ENCODE results near the gene RYR3. TPM values are rescaled to one million over a fixed set of nuclear protein-coding genes. Genes with fewer than 3 reads are reported as not detected.

Gene RYR3
- total RNA-seq, 1 experiment from 2014 or later: not detected

DNA sequence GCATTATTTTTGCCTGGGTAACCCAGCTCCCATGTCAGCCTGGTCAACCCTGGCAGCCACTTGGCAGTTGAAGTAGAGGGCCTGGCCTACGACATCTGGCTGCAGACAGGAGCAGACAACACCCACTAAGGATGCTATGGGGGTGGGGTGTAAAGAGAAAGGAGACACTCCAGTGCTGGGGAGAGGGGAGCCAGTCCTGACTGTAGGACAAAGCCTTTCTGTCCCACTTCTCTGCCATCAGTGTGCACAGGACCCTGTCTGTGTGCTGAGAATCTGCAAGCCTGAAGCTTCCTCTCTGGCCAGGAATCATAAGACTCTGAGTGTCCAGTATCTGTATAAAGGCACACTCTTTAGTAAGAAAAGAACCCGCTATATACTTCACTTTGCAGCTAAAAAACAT lies 561.2 kb downstream of the RYR3 start:
- Mint-ChIP-seq H3K9me3 (ENCODE audit: unreplicated experiment) (no peaks in the 10 kb centered on the region), H3K36me3 (ENCODE audit: insufficient read depth, unreplicated experiment) (peaks cover 9% of the 10 kb centered on the region), H3K4me1 (ENCODE audit: insufficient read depth, unreplicated experiment) (peaks cover 7% of the 10 kb centered on the region), H3K4me3 (ENCODE audit: unreplicated experiment) (no peak overlapping the region), H3K27ac (ENCODE audit: low read depth, unreplicated experiment) (no peak overlapping the region), H3K27me3 (ENCODE audit: insufficient read depth, unreplicated experiment) (no peaks in the 10 kb centered on the region)
- BruUV-seq (replicated peaks): no TSS peak
- no peak for DNase-seq (ENCODE audit: unreplicated experiment)
- ChIA-PET CTCF (no interaction called here), POLR2A (interaction anchor here (0.9 kb wide), 1 partner anchor 12 kb away, joined by 4 read pairs; no protein-coding TSS in a partner anchor)
- TF ChIP-seq, protein P1, sequence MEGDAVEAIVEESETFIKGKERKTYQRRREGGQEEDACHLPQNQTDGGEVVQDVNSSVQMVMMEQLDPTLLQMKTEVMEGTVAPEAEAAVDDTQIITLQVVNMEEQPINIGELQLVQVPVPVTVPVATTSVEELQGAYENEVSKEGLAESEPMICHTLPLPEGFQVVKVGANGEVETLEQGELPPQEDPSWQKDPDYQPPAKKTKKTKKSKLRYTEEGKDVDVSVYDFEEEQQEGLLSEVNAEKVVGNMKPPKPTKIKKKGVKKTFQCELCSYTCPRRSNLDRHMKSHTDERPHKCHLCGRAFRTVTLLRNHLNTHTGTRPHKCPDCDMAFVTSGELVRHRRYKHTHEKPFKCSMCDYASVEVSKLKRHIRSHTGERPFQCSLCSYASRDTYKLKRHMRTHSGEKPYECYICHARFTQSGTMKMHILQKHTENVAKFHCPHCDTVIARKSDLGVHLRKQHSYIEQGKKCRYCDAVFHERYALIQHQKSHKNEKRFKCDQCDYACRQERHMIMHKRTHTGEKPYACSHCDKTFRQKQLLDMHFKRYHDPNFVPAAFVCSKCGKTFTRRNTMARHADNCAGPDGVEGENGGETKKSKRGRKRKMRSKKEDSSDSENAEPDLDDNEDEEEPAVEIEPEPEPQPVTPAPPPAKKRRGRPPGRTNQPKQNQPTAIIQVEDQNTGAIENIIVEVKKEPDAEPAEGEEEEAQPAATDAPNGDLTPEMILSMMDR (IDR thresholded peaks at IDR 0.05; ENCODE audit: unreplicated experiment): no peak
- intact Hi-C loops (cut with micrococcal nuclease): no loop called here

DNA sequence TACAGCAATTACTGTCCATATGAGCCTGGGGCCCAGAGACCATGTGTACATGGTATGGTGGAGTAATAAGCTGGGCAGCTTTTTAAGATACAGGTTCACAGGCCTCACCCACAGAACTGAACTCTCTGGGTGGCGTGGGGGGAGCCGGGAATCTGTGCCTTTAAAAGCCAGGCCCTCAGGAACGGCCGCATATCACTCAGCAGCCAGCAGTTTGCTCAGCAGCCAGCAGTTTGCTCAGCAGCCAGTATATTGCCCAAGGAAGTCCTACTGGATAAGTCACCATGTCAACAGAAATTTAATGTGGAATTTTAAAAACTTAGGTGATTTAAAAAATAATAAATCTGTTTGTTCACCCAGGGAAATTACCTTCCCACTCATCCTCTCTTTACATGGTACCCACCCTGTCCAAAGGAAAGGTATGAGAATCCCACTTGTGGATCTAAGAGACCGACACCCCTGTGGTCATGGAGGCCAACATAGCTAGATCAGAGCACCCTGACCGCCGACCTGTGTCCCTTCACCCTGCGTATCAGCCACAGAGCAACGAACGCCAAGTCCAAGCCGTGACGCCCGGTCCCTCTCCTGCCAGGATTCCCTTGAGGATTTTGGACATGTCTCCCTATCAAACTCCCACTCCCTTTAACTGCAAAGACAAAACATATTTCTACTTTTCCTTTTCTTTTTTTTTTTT lies 561.8 kb downstream of the RYR3 start:
- Mint-ChIP-seq H3K27me3 (ENCODE audit: insufficient read depth, unreplicated experiment) (no peaks in the 10 kb centered on the region), H3K9me3 (ENCODE audit: unreplicated experiment) (no peaks in the 10 kb centered on the region), H3K4me1 (ENCODE audit: insufficient read depth, unreplicated experiment) (peaks cover 7% of the 10 kb centered on the region), H3K27ac (ENCODE audit: low read depth, unreplicated experiment) (no peak overlapping the region), H3K36me3 (ENCODE audit: insufficient read depth, unreplicated experiment) (peaks cover 6% of the 10 kb centered on the region), H3K4me3 (ENCODE audit: unreplicated experiment) (no peak overlapping the region)
- TF ChIP-seq, protein P1 (IDR thresholded peaks at IDR 0.05; ENCODE audit: unreplicated experiment): no peak
- BruUV-seq (replicated peaks): no TSS peak
- DNase-seq (ENCODE audit: unreplicated experiment): no peak
- POLR2A ChIA-PET: interaction anchor here (0.6 to 0.9 kb wide), 2 partner anchors 11 to 68 kb away, joined by 4 read pairs; no protein-coding TSS in a partner anchor
- intact Hi-C loops (cut with micrococcal nuclease): no loop called here
- CTCF ChIA-PET: no interaction called here

DNA sequence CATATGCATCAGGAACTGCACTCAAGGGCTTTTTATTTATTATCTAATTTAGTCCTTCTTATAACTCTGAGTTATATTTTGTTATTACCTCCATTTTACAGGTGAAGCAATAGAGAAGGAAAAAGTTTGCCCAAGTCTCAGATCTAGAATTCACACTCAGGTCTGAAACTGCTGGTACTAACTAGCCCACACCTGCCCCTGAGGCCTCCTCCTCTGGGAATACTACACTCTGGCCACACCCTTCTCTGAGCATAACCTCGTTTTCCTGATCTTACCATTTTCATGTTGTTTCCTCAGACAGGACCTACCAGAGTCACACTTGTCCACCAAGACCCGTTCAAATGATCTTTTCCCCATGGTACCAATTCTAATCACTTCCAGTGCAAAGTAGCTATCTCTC lies 563.4 kb downstream of the RYR3 start:
- Mint-ChIP-seq H3K27me3 (ENCODE audit: insufficient read depth, unreplicated experiment) (no peaks in the 10 kb centered on the region), H3K4me1 (ENCODE audit: insufficient read depth, unreplicated experiment) (peaks cover 7% of the 10 kb centered on the region), H3K4me3 (ENCODE audit: unreplicated experiment) (no peak overlapping the region), H3K27ac (ENCODE audit: low read depth, unreplicated experiment) (no peak overlapping the region), H3K36me3 (ENCODE audit: insufficient read depth, unreplicated experiment) (peaks cover 4% of the 10 kb centered on the region), H3K9me3 (ENCODE audit: unreplicated experiment) (no peaks in the 10 kb centered on the region)
- TF ChIP-seq, protein P1 (IDR thresholded peaks at IDR 0.05; ENCODE audit: unreplicated experiment): no peak
- POLR2A ChIA-PET: no interaction called here
- peak; percentile 11 for DNase-seq (ENCODE audit: unreplicated experiment)
- CTCF ChIA-PET: no interaction called here
- intact Hi-C loops (cut with micrococcal nuclease): no loop called here
- BruUV-seq (replicated peaks): no TSS peak

DNA sequence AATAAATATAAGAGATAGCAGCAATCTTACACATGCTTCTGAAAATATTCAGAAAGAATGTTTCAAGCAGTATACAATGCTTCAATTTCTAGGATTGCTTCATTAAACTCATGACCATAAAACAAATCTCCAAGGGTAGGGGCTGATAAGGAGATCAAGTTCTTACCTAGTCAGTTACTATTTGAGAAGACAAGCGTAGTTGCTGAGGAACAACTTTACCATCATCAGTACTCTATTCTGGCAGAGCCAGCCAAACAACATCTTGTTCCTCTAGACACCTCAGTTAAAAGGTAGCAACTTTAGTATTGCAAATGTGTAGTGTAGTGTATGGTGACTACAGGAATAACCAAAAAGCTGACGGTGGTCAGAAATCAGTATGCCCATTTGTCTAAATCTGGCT lies 572.2 kb downstream of the RYR3 start:
- Mint-ChIP-seq H3K27me3 (ENCODE audit: insufficient read depth, unreplicated experiment) (no peaks in the 10 kb centered on the region), H3K4me3 (ENCODE audit: unreplicated experiment) (no peak overlapping the region), H3K27ac (ENCODE audit: low read depth, unreplicated experiment) (no peak overlapping the region), H3K9me3 (ENCODE audit: unreplicated experiment) (no peaks in the 10 kb centered on the region), H3K4me1 (ENCODE audit: insufficient read depth, unreplicated experiment) (peaks cover under 1% of the 10 kb centered on the region), H3K36me3 (ENCODE audit: insufficient read depth, unreplicated experiment) (no peaks in the 10 kb centered on the region)
- intact Hi-C loops (cut with micrococcal nuclease): no loop called here
- no TSS peak for BruUV-seq (replicated peaks)
- CTCF ChIA-PET: no interaction called here
- TF ChIP-seq, protein P1 (IDR thresholded peaks at IDR 0.05; ENCODE audit: unreplicated experiment): no peak
- no peak for DNase-seq (ENCODE audit: unreplicated experiment)
- POLR2A ChIA-PET: interaction anchor here (1.3 kb wide), 1 partner anchor 16 kb away, joined by 4 read pairs; no protein-coding TSS in a partner anchor

Data from MCF 10A (cell line).